HepG2 (cell line): Measurements from ENCODE around the gene APH1B. TPM values are rescaled to one million over a fixed set of nuclear protein-coding genes. Genes with fewer than 3 reads are reported as not detected.

ENCODE experiments used
- ATAC-seq: fragments of 200-7000 bp; cut with Tn5 transposase; 3 replicates; pipeline ENCODE4 v1.9.1; 2020; ENCODE audit warnings: mild to moderate bottlenecking, moderate library complexity
- BruUV-seq: library from RNA; stranded (reverse); fragments of 400-500 nt; replicated peaks from 2 replicates; lab custom pipeline; 2021; lab: Mats Ljungman, UMichigan
- CTCF ChIA-PET: fragments of 300-600 bp; formaldehyde crosslinking; extraction: SDS; loops from one replicate; lab custom pipeline; 2021; ENCODE audit warnings: low total read pairs, inconsistent platforms, low intra/inter-chr PET ratio; lab: Yijun Ruan, JAX
- POLR2A ChIA-PET: fragments of 350-600 bp; sonication (Branson Sonifier 250); formaldehyde crosslinking; loops from one replicate; lab custom pipeline; 2020; ENCODE audit warnings: antibody characterized with exemption, inconsistent platforms; lab: Yijun Ruan, JAX
- DNase-seq: peaks from one replicate; pipeline ENCODE4 v3.0.0-alpha.2; 2015; ENCODE audit warnings: low spot score
- FAIRE-seq: peaks from 3 replicates; lab custom pipeline; 2011; peaks lifted over from hg19 to GRCh38; lab: Jason Lieb, UNC
- H2AFZ ChIP-seq: one replicate; pipeline ENCODE4 v1.6.1; 2011; ENCODE audit warnings: low read length, inconsistent platforms
- H3K27ac ChIP-seq: fragments of 300-600 bp; 3 replicates; pipeline ENCODE4 v1.8.0; 2011; ENCODE audit warnings: mixed run types, mild to moderate bottlenecking, mixed read lengths, low read length, inconsistent platforms; ENCODE audit not compliant: insufficient read depth; ENCODE audit errors: extremely low read length
- H3K27me3 ChIP-seq, 2 experiments: fragments of 200-600 bp in 1 of 2; 2 replicates in 1 of 2; 3 replicates in 1 of 2; pipeline versions ENCODE4 v1.6.0 to v1.8.0; 2011; ENCODE audit warnings: low read length in 2 of 2, mild to moderate bottlenecking in 2 of 2, moderate library complexity in 2 of 2, inconsistent platforms in 1 of 2; ENCODE audit not compliant: insufficient read depth in 2 of 2, control insufficient read depth in 1 of 2
- H3K36me3 ChIP-seq, 2 experiments: fragments of 200-600 bp in 1 of 2; replicated peaks in 1 of 2; 2 replicates in 1 of 2; 3 replicates in 1 of 2; pipeline versions ENCODE4 v1.5.1 to v1.8.0; 2011; ENCODE audit warnings: low read length in 2 of 2, inconsistent platforms in 1 of 2; ENCODE audit not compliant: insufficient read depth in 2 of 2, control insufficient read depth in 1 of 2
- H3K4me1 ChIP-seq: 2 replicates; pipeline ENCODE4 v1.5.1; 2012; ENCODE audit warnings: low read length, inconsistent platforms; ENCODE audit not compliant: insufficient read depth
- H3K4me2 ChIP-seq: 2 replicates; pipeline ENCODE4 v1.6.0; 2011; ENCODE audit warnings: low read depth, low read length, inconsistent platforms
- H3K4me3 ChIP-seq, 3 experiments: fragments of 200-600 bp in 1 of 3; sonication (generic), shearing (Covaris generic) in 1 of 3; replicated peaks in 1 of 3; 2 replicates each; pipeline ENCODE4 v1.5.1; 2011 to 2016; ENCODE audit warnings: low read length in 3 of 3, inconsistent platforms in 2 of 3, low read depth in 2 of 3, mild to moderate bottlenecking in 2 of 3, control low read depth in 1 of 3, mixed read lengths in 1 of 3; ENCODE audit not compliant: insufficient read depth in 1 of 3
- H3K79me2 ChIP-seq: one replicate; pipeline ENCODE4 v1.6.1; 2011; ENCODE audit warnings: low read length, inconsistent platforms; ENCODE audit not compliant: insufficient read depth
- H3K9ac ChIP-seq: 2 replicates; pipeline ENCODE4 v1.6.0; 2011; ENCODE audit warnings: mild to moderate bottlenecking, low read depth, low read length, inconsistent platforms; ENCODE audit not compliant: insufficient read depth
- H3K9me3 ChIP-seq: 2 replicates; pipeline ENCODE4 v1.5.1; 2012; ENCODE audit warnings: mild to moderate bottlenecking, low read length
- H4K20me1 ChIP-seq: 2 replicates; pipeline ENCODE4 v1.6.0; 2011; ENCODE audit warnings: inconsistent platforms, mild to moderate bottlenecking, low read length, moderate library complexity; ENCODE audit not compliant: insufficient read depth
- TSC22D2 ChIP-seq: sonication (generic); formaldehyde crosslinking; IDR thresholded peaks from 2 replicates; pipeline ENCODE4 v1.5.1; 2020; ENCODE audit warnings: missing genetic modification reagents, mild to moderate bottlenecking, borderline replicate concordance
- ZFYVE20 ChIP-seq: sonication (generic); formaldehyde crosslinking; IDR thresholded peaks from 2 replicates; pipeline ENCODE4 v1.8.0; 2023; ENCODE audit warnings: low read depth, mild to moderate bottlenecking, moderate library complexity, missing genetic modification reagents, borderline replicate concordance
- ZNF235 ChIP-seq: sonication (generic); formaldehyde crosslinking; IDR thresholded peaks from 2 replicates; pipeline ENCODE4 v1.8.1; 2023; ENCODE audit warnings: mild to moderate bottlenecking, missing genetic modification reagents, borderline replicate concordance
- ZNF432 ChIP-seq: sonication (generic); formaldehyde crosslinking; IDR thresholded peaks from 2 replicates; pipeline ENCODE4 v1.5.0; 2020; ENCODE audit warnings: missing genetic modification reagents, mild to moderate bottlenecking, borderline replicate concordance
- ZNF564 ChIP-seq: sonication (generic); formaldehyde crosslinking; IDR thresholded peaks from 2 replicates; pipeline ENCODE4 v1.8.1; 2023; ENCODE audit warnings: mild to moderate bottlenecking, missing genetic modification reagents
- ZNF772 ChIP-seq: sonication (generic); formaldehyde crosslinking; IDR thresholded peaks from 2 replicates; pipeline ENCODE4 v1.5.0; 2020; ENCODE audit warnings: mild to moderate bottlenecking, missing genetic modification reagents
- WGBS: methylation state at CpG from one replicate; pipeline ENCODE4 v1.1.6; 2017; ENCODE audit warnings: low lambda C conversion rate; 5-methylcytosine and 5-hydroxymethylcytosine counted together
- in situ Hi-C: cut with HindIII; loops from 2 replicates; pipeline ENCODE4 v1.10.0; 2017; ENCODE audit warnings: low pct_unique_long_range_greater_than_20kb; ENCODE audit not compliant: extremely low pct_ligation_motif_present
- intact Hi-C: fragments of 100-400 bp; cut with micrococcal nuclease; formaldehyde crosslinking; loops from one replicate; pipeline ENCODE4 v1.10.0; 2022; ENCODE audit not compliant: unreplicated experiment
- polyA plus RNA-seq, 8 experiments: library from polyadenylated mRNA; depleted of rRNA in 3 of 8; stranded (reverse) in 7 of 8; unstranded in 1 of 8; fragments of >200 nt; fragmentation: Illumina TruSeq in 4 of 8; extraction: Trizol in 4 of 8; gene quantifications; 2 replicates each; pipeline versions ENCODE4 v1.2.1 to v1.2.3, GENCODE V29; 2011 to 2016; ENCODE audit warnings: low read depth in 4 of 8, missing spikeins in 1 of 8, mixed read lengths in 1 of 8; ENCODE audit not compliant: insufficient read depth in 1 of 8
- total RNA-seq, 5 experiments: library from RNA; depleted of rRNA; stranded (reverse); fragments of >200 nt; fragmentation: Illumina TruSeq; extraction: Trizol; gene quantifications; 2 replicates each; pipeline ENCODE4 v1.2.3, GENCODE V29; 2016; ENCODE audit warnings: low read depth in 1 of 5
- TF ChIP-seq, protein P1 (sequence below): sonication (generic); formaldehyde crosslinking; IDR thresholded peaks from 2 replicates; pipeline ENCODE4 v1.8.0; 2023; ENCODE audit warnings: mild to moderate bottlenecking, missing genetic modification reagents

The APH1B gene
- total and polyA plus RNA-seq, 2 of the 13 experiments (the other 11 are each of a cell fraction or from before 2014, with no cell fraction given) = 0.45 to 1.00 TPM

DNA sequence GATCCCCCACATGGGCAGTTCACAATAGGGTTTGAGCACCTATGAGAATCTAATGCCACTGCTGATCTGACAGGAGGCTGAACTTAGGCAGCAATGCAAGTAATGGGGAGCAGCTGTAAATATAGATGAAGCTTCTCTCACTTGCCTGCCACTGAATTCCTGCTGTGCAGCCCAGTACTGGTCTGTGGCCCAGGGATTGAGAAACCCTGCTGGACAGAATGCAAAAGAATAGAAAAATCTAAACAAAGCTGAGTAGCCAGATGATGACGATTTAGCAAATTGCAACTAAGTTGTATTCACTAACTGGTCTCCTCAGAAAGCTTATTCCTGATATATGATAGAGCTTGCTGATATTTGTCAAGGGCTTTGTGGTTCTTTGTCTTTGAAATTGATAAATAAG lies 34.3 kb upstream of the APH1B start (continued):
- TF ChIP-seq TSC22D2 (CRISPR knock-in tag) = no peak

DNA sequence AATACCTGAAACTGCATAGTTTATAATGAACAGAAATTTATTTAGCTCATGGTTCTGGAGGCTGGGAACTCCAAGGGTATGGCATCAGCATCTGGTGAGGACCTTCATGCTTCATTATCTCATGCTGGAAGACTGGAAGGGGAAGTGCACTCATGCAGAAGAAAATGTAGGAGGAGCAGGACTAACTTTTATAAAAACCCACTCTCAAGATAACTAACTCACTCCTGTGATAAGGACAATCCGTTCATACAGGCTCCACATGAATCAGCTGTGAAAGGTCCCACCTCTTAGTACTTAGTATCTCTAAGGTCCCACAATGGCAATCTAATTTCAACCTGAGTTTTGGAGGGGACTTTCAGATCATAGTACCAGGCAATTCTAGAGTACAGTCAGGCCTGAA lies 33.6 kb upstream of the APH1B start:
- no peaks in the 10 kb centered on the region for H3K9me3 ChIP-seq
- peaks cover 10% of the 10 kb centered on the region for H3K4me1 ChIP-seq
- H3K4me2 ChIP-seq = no peak overlapping the region
- no TSS peak for BruUV-seq
- ChIA-PET CTCF (no interaction called here), POLR2A (interaction anchor here (1.0 kb wide), 1 partner anchor 87 kb away, joined by 3 read pairs; the partner anchor contains the start of gene RPS27L)
- WGBS = 89% methylated on average over 1 of the region's 1 CpG
- FAIRE-seq (no peak), DNase-seq (no peak), ATAC-seq (no peak)
- intact Hi-C loops (no loop called here), in situ Hi-C loops (no loop called here)
- no peaks in the 10 kb centered on the region for H4K20me1 ChIP-seq
- H2AFZ ChIP-seq = no peak overlapping the region
- H3K9ac ChIP-seq = no peak overlapping the region
- no peak overlapping the region for H3K4me3 ChIP-seq
- 0 out of 5 replicates have a peak, but pooled peaks cover 0 to 3% of the 10 kb centered on the region in 2 experiments for H3K36me3 ChIP-seq
- H3K27me3 ChIP-seq = no peaks in the 10 kb centered on the region
- no peak overlapping the region for H3K27ac ChIP-seq
- TF ChIP-seq ZNF772 (CRISPR knock-in tag) = no peak
- peak; percentile 68; the same call in 1 of the 2 replicates for TF ChIP-seq ZNF564 (CRISPR knock-in tag)
- no peak for TF ChIP-seq ZNF235 (CRISPR knock-in tag)
- no peak for TF ChIP-seq ZNF432 (CRISPR knock-in tag)
- TF ChIP-seq, protein P1, sequence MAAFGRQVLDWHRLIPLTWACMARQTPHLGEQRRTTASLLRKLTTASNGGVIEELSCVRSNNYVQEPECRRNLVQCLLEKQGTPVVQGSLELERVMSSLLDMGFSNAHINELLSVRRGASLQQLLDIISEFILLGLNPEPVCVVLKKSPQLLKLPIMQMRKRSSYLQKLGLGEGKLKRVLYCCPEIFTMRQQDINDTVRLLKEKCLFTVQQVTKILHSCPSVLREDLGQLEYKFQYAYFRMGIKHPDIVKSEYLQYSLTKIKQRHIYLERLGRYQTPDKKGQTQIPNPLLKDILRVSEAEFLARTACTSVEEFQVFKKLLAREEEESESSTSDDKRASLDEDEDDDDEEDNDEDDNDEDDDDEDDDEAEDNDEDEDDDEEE (CRISPR knock-in tag) = no peak
- TF ChIP-seq ZFYVE20 (CRISPR knock-in tag) = no peak
- no peaks in the 10 kb centered on the region for H3K79me2 ChIP-seq
